HepG2 (cell line): ENCODE measurements around the gene CCDC117. TPM values are rescaled to one million over a fixed set of nuclear protein-coding genes. Genes with fewer than 3 reads are reported as not detected.

ENCODE experiments used
- ATF5 ChIP-seq: sonication (generic); formaldehyde crosslinking; IDR thresholded peaks from 2 replicates; pipeline ENCODE4 v1.4.0; 2020; ENCODE audit warnings: mild to moderate bottlenecking, low read depth, missing genetic modification reagents
- CSRNP2 ChIP-seq: sonication (generic); formaldehyde crosslinking; conservative IDR thresholded peaks from 2 replicates; pipeline ENCODE4 v1.8.0; 2022; ENCODE audit warnings: low read depth, missing genetic modification reagents
- GATAD2A ChIP-seq: IDR thresholded peaks from 2 replicates; pipeline ENCODE4 v1.6.1; 2016
- ISX ChIP-seq: sonication (generic); formaldehyde crosslinking; conservative IDR thresholded peaks from 2 replicates; pipeline ENCODE4 v1.5.0; 2020; ENCODE audit warnings: missing genetic modification reagents
- POLR2A ChIP-seq, 2 experiments: IDR thresholded peaks; 2 replicates each; pipeline ENCODE4 v1.6.1; 2011; ENCODE audit warnings: low read depth in 2 of 2, low read length in 2 of 2, mild to moderate bottlenecking in 1 of 2, moderate library complexity in 1 of 2; ENCODE audit not compliant: insufficient read depth in 1 of 2
- STAT6 ChIP-seq: sonication (generic); formaldehyde crosslinking; IDR thresholded peaks from 2 replicates; pipeline ENCODE4 v1.4.0; 2020; ENCODE audit warnings: missing genetic modification reagents, mild to moderate bottlenecking, borderline replicate concordance
- ZBTB40 ChIP-seq, 2 experiments: fragments of 450-650 bp in 1 of 2; sonication (generic) in 1 of 2; formaldehyde crosslinking in 1 of 2; IDR thresholded peaks; 2 replicates each; pipeline versions ENCODE4 v1.6.1 to v1.8.0; 2016 to 2022; ENCODE audit warnings: antibody characterized with exemption in 1 of 2, mild to moderate bottlenecking in 1 of 2, missing genetic modification reagents in 1 of 2
- ZFX ChIP-seq: sonication (generic); formaldehyde crosslinking; IDR thresholded peaks from 2 replicates; pipeline ENCODE4 v1.4.0; 2020; ENCODE audit warnings: mild to moderate bottlenecking, low read depth, missing genetic modification reagents, moderate library complexity
- ZNF264 ChIP-seq: sonication (generic); formaldehyde crosslinking; IDR thresholded peaks from 2 replicates; pipeline ENCODE4 v1.4.0; 2020; ENCODE audit warnings: missing genetic modification reagents
- ZNF281 ChIP-seq: sonication (generic); formaldehyde crosslinking; IDR thresholded peaks from 2 replicates; pipeline ENCODE4 v1.4.0; 2020; ENCODE audit warnings: missing genetic modification reagents, borderline replicate concordance
- polyA plus RNA-seq, 8 experiments: library from polyadenylated mRNA; depleted of rRNA in 3 of 8; stranded (reverse) in 7 of 8; unstranded in 1 of 8; fragments of >200 nt; fragmentation: Illumina TruSeq in 4 of 8; extraction: Trizol in 4 of 8; gene quantifications; 2 replicates each; pipeline versions ENCODE4 v1.2.1 to v1.2.3, GENCODE V29; 2011 to 2016; ENCODE audit warnings: low read depth in 4 of 8, missing spikeins in 1 of 8, mixed read lengths in 1 of 8; ENCODE audit not compliant: insufficient read depth in 1 of 8
- total RNA-seq, 5 experiments: library from RNA; depleted of rRNA; stranded (reverse); fragments of >200 nt; fragmentation: Illumina TruSeq; extraction: Trizol; gene quantifications; 2 replicates each; pipeline ENCODE4 v1.2.3, GENCODE V29; 2016; ENCODE audit warnings: low read depth in 1 of 5

Gene CCDC117
- total and polyA plus RNA-seq, 2 of the 13 experiments (the other 11 are each of a cell fraction or from before 2014, with no cell fraction given) = 12.6 to 34.2 TPM

GRCh38 chr22:28801845-28802594 is 29.5 kb downstream of the CCDC117 start (continued):
- TF ChIP-seq ZNF281 (peak; percentile 40; the same call in 1 of the 2 replicates), ZFX (CRISPR knock-in tag) (peak; percentile 49), CSRNP2 (no peak), ISX (CRISPR knock-in tag) (no peak), ZNF264 (CRISPR knock-in tag) (0 out of 2 replicates have a peak, but pooled peaks have one; percentile 35), ZBTB40 (IDR thresholded peaks at IDR 0.05) (no peak), ZBTB40 (CRISPR knock-in tag; IDR thresholded peaks at IDR 0.05) (0 out of 2 replicates have a peak, but pooled peaks have one; percentile 18), GATAD2A (peak; percentile 89), ATF5 (CRISPR knock-in tag) (no peak), POLR2A (IDR thresholded peaks at IDR 0.05; ENCODE audit: insufficient read depth in 1 of 2, low read depth in 2 of 2, low read length in 2 of 2) (peak; percentile 51 to 65; a peak in 3 of 4 replicates), STAT6 (CRISPR knock-in tag) (no peak)
